ENCODE measurements around the gene VWC2L. TPM values are rescaled to one million over a fixed set of nuclear protein-coding genes. Genes with fewer than 3 reads are reported as not detected.

Gene VWC2L
- total and polyA plus RNA-seq, 2 of the 8 experiments (the other 6 are each of a cell fraction or from before 2014, with no cell fraction given) = not detected

- H3K14ac ChIP-seq (ENCODE audit: insufficient read length) = no peak overlapping the region
- H3K27me3 ChIP-seq (replicated peaks in 1 of 4; ENCODE audit: control insufficient read depth in 3 of 4, extremely low read depth in 1 of 4, insufficient read depth in 3 of 4, low read length in 3 of 4) = no peaks in the 10 kb centered on the region
- H2BK20ac ChIP-seq (ENCODE audit: low read length) = no peak overlapping the region
- H3K9ac ChIP-seq (replicated peaks in 1 of 4; ENCODE audit: extremely low read depth in 1 of 4, low read depth in 3 of 4, low read length in 3 of 4) = no peak overlapping the region
- no peak overlapping the region for H3K18ac ChIP-seq (ENCODE audit: extremely low read depth, low read length)
- no peaks in the 10 kb centered on the region for H3K4me1 ChIP-seq (replicated peaks in 1 of 4; ENCODE audit: control insufficient read depth in 3 of 4, insufficient read depth in 4 of 4, low read length in 3 of 4)
- no peak overlapping the region for H3K4me2 ChIP-seq (ENCODE audit: insufficient read depth in 1 of 2, low read depth in 2 of 2, low read length in 2 of 2)
- no peaks in the 10 kb centered on the region for H3K79me2 ChIP-seq (ENCODE audit: control insufficient read depth in 1 of 2, insufficient read depth in 2 of 2, low read length in 2 of 2)
- no peak overlapping the region for H4K5ac ChIP-seq (ENCODE audit: insufficient read length, low read depth, low read length)
- WGBS, 2 experiments (ENCODE audit: extremely low coverage in 1 of 2, insufficient coverage in 1 of 2, insufficient read length in 1 of 2, insufficient replicate concordance in 2 of 2, low coverage in 1 of 2, low lambda C conversion rate in 2 of 2, missing lambda C conversion rate in 1 of 2) = 100% methylated on average over 1 of the region's 1 CpG; no CpG with 5 or more reads in 1 of the 2 experiments
- no peak for FAIRE-seq
- no peak overlapping the region for H2AFZ ChIP-seq (ENCODE audit: low read length)
- no peak overlapping the region for H3K23ac ChIP-seq (ENCODE audit: insufficient read length)
- H4K8ac ChIP-seq (ENCODE audit: extremely low read depth, insufficient read depth, low read length) = no peak overlapping the region
- H3K23me2 ChIP-seq (ENCODE audit: low read depth, low read length) = no peaks in the 10 kb centered on the region
- ChIA-PET POLR2A (ENCODE audit: partially characterized antibody) (no interaction called here), CTCF (ENCODE audit: partially characterized antibody) (no interaction called here)
- no peaks in the 10 kb centered on the region for H3K9me3 ChIP-seq (ENCODE audit: insufficient read depth in 2 of 2, low read depth in 1 of 2, low read length in 1 of 2)
- no peak overlapping the region for H3K4me3 ChIP-seq (ENCODE audit: extremely low read depth in 1 of 4, insufficient read depth in 2 of 4, low read depth in 3 of 4, low read length in 4 of 4)
- H2AK5ac ChIP-seq (ENCODE audit: low read depth, low read length) = no peak overlapping the region
- DNase-seq (ENCODE audit: low read depth in 1 of 2, low spot score in 2 of 2) = no peak
- no peak overlapping the region for H3K4ac ChIP-seq (replicated peaks; ENCODE audit: insufficient read length, low read depth, low read length)
- H4K20me1 ChIP-seq (replicated peaks in 1 of 2; ENCODE audit: control insufficient read depth in 1 of 2, insufficient read depth in 2 of 2, low read length in 2 of 2) = no peaks in the 10 kb centered on the region
- no peak overlapping the region for H2BK12ac ChIP-seq (ENCODE audit: low read depth, low read length)
- H3K27ac ChIP-seq (ENCODE audit: low read depth, low read length) = no peak overlapping the region
- no peak overlapping the region for H2BK15ac ChIP-seq (ENCODE audit: low read length)
- no peak overlapping the region for H2BK120ac ChIP-seq (replicated peaks; ENCODE audit: low read depth, low read length)
- H2BK5ac ChIP-seq (ENCODE audit: low read depth, low read length) = no peak overlapping the region
- no peaks in the 10 kb centered on the region for H3K36me3 ChIP-seq (ENCODE audit: control insufficient read depth in 2 of 4, insufficient read depth in 4 of 4, low read length in 3 of 4)
- H3K56ac ChIP-seq (replicated peaks; ENCODE audit: insufficient read length, low read depth, low read length) = no peak overlapping the region
- H3K79me1 ChIP-seq (ENCODE audit: low read depth, low read length) = no peaks in the 10 kb centered on the region
- H4K91ac ChIP-seq (replicated peaks; ENCODE audit: insufficient read length, low read length) = no peak overlapping the region
- TF ChIP-seq TAF7 (optimal IDR thresholded peaks at IDR 0.05; ENCODE audit: borderline replicate concordance, low read depth, low read length) = no peak
- no peak for TF ChIP-seq GABPA (IDR thresholded peaks at IDR 0.05; ENCODE audit: borderline replicate concordance, insufficient read depth, low read length)
- TF ChIP-seq RNF2 (IDR thresholded peaks at IDR 0.05; ENCODE audit: borderline replicate concordance, low read depth, low read length, missing control alignments, poor library complexity, severe bottlenecking) = no peak
- TF ChIP-seq SP2 (IDR thresholded peaks at IDR 0.05; ENCODE audit: low read length) = no peak
- TF ChIP-seq EZH2 (IDR thresholded peaks at IDR 0.05; ENCODE audit: low read depth, low read length, severe bottlenecking) = no peak
Measured at GRCh38 chr2:214471382-214471781, 60.5 kb downstream of the VWC2L start.

All from H1 (cell line).